Colonic mucosa (tissue), 4 donors: ENCODE results near the gene CHRNA4. TPM values are rescaled to one million over a fixed set of nuclear protein-coding genes. Genes with fewer than 3 reads are reported as not detected.

Source experiments
- DNase-seq: peaks from one replicate; pipeline ENCODE4 v3.0.0-alpha.2; 2020
- H3K27ac ChIP-seq: fragments of 200-600 bp; one replicate; pipeline ENCODE4 v1.8.0; 2021
- H3K27me3 ChIP-seq: fragments of 200-600 bp; one replicate; pipeline ENCODE4 v1.8.0; 2021
- H3K36me3 ChIP-seq: fragments of 200-600 bp; one replicate; pipeline ENCODE4 v1.8.0; 2021
- H3K4me1 ChIP-seq: fragments of 200-600 bp; one replicate; pipeline ENCODE4 v1.8.0; 2021; ENCODE audit warnings: mild to moderate bottlenecking
- H3K4me3 ChIP-seq: fragments of 200-600 bp; one replicate; pipeline ENCODE4 v1.8.0; 2021
- H3K9ac ChIP-seq, 2 donors: one replicate each; pipeline ENCODE4 v1.7.0; 2013; ENCODE audit warnings: control low read depth in 2 of 2, low read depth in 2 of 2, low read length in 2 of 2
- H3K9me3 ChIP-seq: fragments of 200-600 bp; one replicate; pipeline ENCODE4 v1.8.0; 2021
- CTCF ChIP-seq: fragments of 200-600 bp; IDR thresholded peaks from one replicate; pipeline ENCODE4 v1.8.0; 2022; ENCODE audit warnings: antibody characterized with exemption, mild to moderate bottlenecking
- intact Hi-C: fragments of 100-400 bp; cut with DNase I; formaldehyde crosslinking; loops from one replicate; pipeline ENCODE4 v1.14.1; 2022
- total RNA-seq, 2 donors: library from RNA; stranded (reverse); fragmentation: NEBNext Ultra II Directional in 1 of 2; extraction: Animal tissue kit (Norgen Biotek cat#: 25700) in 1 of 2; gene quantifications; one replicate each; pipeline ENCODE4 v1.2.1, GENCODE V29; 2021
- donor health status: healthy.
- donor health status: DM: no; HTN: no; CAD: no.
- donor health status: DM: no; HTN: no; CAD: no.

Gene CHRNA4
- total RNA-seq, 2 donors from 2014 or later = 0.05 TPM; not detected in 1

DNA sequence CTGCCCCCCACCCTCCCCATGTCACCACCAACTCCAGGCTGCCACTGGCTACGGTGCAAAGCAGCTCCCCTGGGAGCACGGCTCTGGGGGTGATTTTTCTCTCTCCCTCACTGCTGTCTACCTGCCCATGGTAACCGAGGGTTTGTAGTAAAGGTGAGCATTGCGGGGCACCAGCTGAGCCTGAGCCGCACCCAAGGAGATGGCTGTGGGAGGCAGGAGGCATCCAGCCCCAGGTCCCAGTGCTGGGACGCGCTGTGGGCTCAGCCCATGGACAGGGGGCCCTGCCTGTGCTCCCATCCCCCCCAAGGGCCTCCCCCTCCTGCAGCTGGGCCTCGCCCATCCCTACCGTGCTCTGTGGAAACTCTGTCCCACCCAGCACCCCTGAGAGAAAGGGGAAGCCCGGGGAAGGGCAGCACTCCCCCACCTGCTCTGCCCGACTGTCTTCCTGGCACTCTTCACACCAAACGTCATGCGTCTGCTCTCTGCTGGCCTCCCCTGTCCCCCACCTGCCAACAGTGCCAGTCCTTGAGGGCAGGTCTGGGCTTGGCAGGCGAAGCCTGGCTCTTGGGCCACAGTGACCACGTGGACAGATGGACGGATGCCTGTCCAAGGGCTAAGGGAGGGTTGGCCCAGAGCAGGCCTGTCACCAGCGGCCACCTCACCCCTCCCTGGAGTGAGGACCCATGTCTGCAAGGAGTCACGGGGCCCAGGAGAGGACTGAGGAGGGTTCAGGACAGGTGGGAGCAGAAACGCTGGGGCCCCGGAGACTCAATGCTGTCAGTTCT is 3.8 kb upstream of the CHRNA4 start:
- Histone ChIP-seq H3K36me3 (no peaks in the 10 kb centered on the region), H3K4me3 (no peak overlapping the region), H3K27me3 (peaks cover 18% of the 10 kb centered on the region), H3K4me1 (no peaks in the 10 kb centered on the region), H3K9me3 (no peaks in the 10 kb centered on the region), H3K27ac (no peak overlapping the region), H3K9ac (no peak overlapping the region)
- DNase-seq = no peak
- no peak for TF ChIP-seq CTCF
- intact Hi-C loops = no loop called here

DNA sequence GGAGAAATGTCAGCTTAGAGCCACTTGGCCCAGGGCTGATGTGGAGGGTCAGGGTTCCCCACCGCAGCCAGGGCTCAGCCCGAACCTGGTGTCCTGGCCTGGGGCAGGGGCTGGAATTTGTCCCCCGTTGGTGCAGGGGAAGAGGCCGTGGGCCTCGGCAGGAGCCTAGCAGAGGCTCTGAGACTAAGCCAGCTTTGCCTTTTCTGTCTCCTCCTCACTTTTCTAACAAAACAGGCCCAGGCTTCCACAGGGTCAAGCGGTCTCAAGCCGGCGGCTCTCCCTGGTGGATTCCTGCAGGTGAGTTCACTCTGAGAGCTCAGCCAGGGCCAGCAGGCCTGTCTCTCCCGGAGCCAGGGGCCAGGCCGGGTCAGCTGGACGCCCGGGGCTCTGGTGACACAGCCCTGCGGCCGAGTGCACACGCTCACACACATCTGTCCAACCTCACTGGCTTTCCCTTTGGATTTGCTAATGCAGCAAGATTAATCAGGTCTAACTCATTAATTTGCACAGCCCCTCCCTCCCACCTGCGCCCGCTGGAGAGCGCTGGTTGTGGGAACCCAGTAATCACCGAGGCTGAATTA is 2.9 kb upstream of the CHRNA4 start:
- Histone ChIP-seq H3K4me3 (no peak overlapping the region), H3K4me1 (no peaks in the 10 kb centered on the region), H3K9me3 (no peaks in the 10 kb centered on the region), H3K27ac (no peak overlapping the region), H3K36me3 (no peaks in the 10 kb centered on the region), H3K9ac (no peak overlapping the region), H3K27me3 (peaks cover 19% of the 10 kb centered on the region)
- no peak for DNase-seq
- intact Hi-C loops = no loop called here
- TF ChIP-seq CTCF = no peak

- Histone ChIP-seq H3K4me1 (no peaks in the 10 kb centered on the region), H3K36me3 (no peaks in the 10 kb centered on the region), H3K9ac (no peak overlapping the region), H3K27me3 (peaks cover 19% of the 10 kb centered on the region), H3K4me3 (no peak overlapping the region), H3K27ac (no peak overlapping the region), H3K9me3 (no peaks in the 10 kb centered on the region)
- no peak for TF ChIP-seq CTCF
- intact Hi-C loops = no loop called here
- DNase-seq = no peak
These were observed 2.1 kb upstream of the CHRNA4 start for GRCh38 chr20:63363013-63363957.

GRCh38 chr20:63362436-63363009 is 1.4 kb upstream of the CHRNA4 start:
- Histone ChIP-seq H3K27me3 (peaks cover 19% of the 10 kb centered on the region), H3K4me1 (no peaks in the 10 kb centered on the region), H3K36me3 (no peaks in the 10 kb centered on the region), H3K9me3 (no peaks in the 10 kb centered on the region), H3K9ac (no peak overlapping the region), H3K27ac (no peak overlapping the region), H3K4me3 (no peak overlapping the region)
- no peak for DNase-seq
- TF ChIP-seq CTCF = no peak
- intact Hi-C loops = no loop called here
